Renal pelvis (tissue), 4 donors: ENCODE results near the gene LILRB3. TPM values are rescaled to one million over a fixed set of nuclear protein-coding genes. Genes with fewer than 3 reads are reported as not detected.
"Not testable (repeated sequence)": the region's sequence is repeated elsewhere in the genome, so short reads cannot be mapped to it uniquely, and the experiment has no call there.

ENCODE experiments used
- DNase-seq: peaks from one replicate; pipeline ENCODE4 v3.0.0-alpha.2; 2013
- polyA plus RNA-seq, 3 donors: library from polyadenylated mRNA; unstranded; fragments of 120-200 nt; gene quantifications; one replicate each; pipeline ENCODE4 v1.2.1, GENCODE V29; 2013; ENCODE audit not compliant: insufficient read length in 3 of 3

Gene LILRB3
- polyA plus RNA-seq, 3 donors, result 1.6 to 2.4 (median 1.6) TPM

- no peak for DNase-seq
Measured at GRCh38 chr19:54211235-54211634, 11.6 kb downstream of the LILRB3 start.

DNA sequence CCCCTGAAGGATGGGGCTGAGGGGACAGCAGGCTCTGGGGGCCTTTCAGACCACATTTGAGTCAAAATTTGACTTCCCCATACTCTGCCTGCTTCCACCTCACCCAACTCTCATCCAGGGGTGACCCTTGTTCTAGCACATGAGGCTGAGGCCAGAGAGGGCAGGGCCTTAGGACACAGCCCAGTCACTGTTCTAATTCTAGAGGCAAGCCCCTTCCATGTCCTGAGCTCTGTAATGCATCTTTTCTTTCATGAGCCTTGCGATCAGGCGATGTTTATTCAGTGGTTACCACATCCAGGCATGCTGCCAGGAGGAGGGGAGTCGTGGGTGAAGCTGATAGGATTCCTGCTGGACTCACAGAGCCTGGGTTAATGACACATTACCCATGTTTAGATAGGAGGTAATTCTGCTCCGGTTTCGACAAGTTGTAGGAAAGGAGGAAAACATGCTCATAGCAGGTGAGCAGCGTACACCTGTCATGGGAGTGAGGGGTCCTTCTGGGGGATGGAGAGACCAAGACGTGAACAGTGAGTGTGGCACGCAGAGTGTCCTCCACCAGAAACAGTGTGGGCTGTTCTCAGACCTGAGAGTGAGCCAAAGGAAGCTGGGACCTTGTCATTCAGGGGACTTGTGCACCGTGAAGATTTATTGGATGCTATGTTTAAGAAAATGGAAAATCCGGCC lies 12.9 kb downstream of the LILRB3 start:
- DNase-seq, result peak; percentile 91

DNA sequence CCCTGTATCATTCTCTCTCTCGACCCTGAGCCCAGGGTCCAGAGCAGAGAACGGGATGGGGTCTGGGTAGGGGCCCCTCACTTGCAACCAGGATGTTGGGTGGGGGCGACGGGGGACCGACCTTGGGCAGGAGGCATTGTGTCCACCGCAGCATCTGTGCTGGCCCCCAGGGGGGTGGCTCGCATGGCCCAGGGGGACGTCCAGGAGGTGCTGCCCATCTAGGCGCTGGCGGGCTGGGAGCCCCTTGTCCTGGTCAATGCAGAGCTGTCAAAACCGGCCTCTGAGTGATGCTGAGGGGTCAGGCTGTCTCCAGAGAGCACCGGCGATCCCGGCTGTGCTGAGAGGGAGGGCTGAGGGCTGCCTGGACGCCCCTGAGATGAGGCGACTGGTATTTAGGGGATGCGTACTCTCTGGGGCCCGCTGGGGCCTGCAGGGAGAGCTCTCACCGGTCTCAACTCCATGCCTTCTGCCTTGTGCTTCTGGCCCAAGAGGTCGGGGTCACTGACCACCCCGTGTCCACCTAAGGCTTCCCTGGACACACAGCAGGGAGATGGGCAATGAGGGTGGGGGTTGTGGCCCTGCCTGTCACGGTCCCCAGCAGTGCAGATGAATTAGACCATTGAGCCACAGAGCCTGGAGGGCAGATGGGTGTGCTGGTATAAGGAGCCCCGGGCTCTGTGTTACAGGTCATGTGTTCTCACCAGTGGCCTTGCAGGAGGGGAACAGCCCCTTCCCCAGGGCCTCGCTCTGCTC lies 13.6 kb downstream of the LILRB3 start:
- DNase-seq, result no peak

GRCh38 chr19:54208784-54209057 lies 14.1 kb downstream of the LILRB3 start:
- DNase-seq, result no peak

- DNase-seq, result no peak
Measured at GRCh38 chr19:54207983-54208783, 14.6 kb downstream of the LILRB3 start.

DNA sequence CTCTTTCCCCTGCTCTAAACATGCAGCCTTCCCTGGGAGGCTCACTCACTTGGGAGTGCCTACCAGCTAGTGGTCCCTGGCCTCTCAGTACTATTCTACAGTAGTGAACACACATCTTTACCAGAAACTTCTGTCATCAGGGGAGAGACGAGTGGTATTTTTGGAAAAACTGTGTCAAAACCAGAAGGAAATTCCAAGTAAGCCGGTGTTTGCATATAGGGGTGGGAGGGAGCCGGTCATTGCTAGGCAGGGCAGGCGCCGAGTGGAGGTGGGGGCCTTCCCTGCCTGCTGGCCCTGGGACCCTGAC lies 15.2 kb downstream of the LILRB3 start:
- no peak for DNase-seq

DNA sequence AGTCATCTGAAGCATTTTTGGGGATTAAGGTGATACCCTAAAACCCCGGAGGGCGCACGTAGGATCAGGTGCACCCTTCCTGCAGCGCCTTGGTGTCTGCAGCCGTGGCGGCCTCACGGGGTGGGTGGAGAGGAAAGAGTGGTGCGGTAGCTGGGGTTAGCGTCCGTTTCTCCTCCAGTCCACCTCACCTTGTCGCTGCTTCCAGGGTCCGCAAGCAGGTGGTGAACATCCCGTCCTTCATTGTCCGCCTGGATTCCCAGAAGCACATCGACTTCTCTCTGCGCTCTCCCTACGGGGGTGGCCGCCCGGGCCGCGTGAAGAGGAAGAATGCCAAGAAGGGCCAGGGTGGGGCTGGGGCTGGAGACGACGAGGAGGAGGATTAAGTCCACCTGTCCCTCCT lies 15.6 kb downstream of the LILRB3 start:
- DNase-seq, result not testable (repeated sequence)

DNA sequence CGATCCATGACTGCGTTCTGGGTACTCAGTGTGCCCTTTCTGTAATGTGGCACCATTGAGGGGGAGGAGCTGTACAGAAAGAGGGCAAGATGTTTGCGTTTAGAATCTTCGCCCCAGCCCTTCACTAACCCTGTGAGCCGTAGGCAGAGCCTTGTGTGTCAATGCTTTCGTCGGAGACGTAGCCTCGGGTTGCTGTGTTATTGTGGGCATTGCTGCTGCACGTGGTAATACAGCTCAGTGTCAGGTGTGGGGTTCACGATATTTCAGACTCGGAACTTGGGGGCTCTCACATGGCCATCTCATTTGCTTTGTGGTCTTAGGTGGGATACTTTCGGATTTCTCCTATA lies 16.0 kb downstream of the LILRB3 start:
- DNase-seq, result no peak

- no peak for DNase-seq
Measured at GRCh38 chr19:54206030-54206830, 16.6 kb downstream of the LILRB3 start.

DNA sequence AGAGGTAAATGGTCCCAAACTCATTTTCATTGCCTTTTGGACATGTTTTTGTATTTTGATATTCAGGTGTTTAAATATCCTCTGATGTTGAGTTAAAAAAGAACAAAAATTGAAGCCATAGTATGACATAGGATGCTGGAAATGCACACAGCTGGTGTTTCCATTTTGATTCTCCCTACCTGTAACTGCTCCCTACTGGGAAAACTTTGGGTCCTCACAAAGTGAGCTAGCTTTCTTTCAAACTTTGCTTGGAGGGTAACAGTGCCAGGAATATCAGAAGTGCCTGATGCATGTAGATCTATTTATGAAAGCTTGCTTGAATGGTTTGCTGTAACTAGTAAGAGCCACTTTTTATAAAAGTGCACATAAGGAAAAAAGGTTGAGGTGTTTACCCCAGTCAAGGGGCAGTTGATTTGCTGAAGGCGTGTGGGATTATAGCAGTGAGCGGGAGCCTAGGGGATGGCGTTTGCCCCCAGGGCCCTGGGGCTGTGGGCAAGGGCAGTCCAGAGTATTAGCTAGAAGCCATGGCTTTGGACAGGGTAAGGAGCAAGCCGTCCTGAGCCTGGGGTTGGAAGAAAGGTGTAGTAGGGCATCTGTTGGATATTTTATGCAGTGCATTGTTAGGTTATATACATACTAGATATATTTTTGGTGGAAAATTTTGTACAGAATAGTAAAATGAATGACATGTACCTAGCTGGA lies 17.9 kb downstream of the LILRB3 start:
- DNase-seq, result no peak

DNA sequence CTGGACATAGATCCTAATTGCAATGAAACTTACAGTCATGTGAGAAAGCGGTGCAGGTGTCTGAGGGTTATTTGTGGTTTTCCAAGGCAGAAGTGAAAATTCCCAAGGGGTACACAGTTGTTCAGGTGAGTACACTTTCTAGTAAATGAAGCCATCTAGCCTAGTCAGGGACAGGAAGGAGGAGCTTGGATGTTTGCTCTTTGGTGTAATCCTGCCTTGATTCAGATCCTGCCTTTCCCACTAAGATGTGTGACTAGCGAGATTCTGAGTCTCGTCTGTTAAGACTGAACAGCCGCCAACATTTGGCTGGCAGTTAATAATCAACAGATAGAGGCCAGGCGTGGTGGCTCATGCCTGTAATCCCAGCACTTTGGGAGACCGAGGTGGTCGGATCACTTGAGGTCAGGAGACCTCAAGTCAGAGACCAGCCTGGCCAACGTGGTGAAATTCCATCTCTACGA lies 19.6 kb downstream of the LILRB3 start:
- DNase-seq, result no peak

GRCh38 chr19:54201980-54202379 lies 20.8 kb downstream of the LILRB3 start:
- no peak for DNase-seq

DNA sequence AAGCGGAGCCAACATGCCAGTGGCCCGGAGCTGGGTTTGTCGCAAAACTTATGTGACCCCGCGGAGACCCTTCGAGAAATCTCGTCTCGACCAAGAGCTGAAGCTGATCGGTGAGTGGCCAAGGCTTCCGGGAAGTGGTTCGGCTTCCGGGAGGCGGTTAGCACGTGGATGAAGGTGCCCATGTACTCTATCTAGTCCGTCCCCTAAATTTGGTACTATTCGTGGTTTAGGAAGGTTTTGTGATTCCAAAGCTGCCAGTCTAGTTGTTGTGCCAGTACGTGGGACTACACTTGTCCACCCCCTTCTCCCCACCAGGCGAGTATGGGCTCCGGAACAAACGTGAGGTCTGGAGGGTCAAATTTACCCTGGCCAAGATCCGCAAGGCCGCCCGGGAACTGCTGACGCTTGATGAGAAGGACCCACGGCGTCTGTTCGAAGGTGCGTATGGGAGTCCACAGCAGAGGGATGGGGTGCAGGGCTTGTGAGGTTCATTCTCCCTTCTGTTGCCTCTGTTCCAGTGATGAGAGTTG lies 21.6 kb downstream of the LILRB3 start:
- DNase-seq, result no peak

DNA sequence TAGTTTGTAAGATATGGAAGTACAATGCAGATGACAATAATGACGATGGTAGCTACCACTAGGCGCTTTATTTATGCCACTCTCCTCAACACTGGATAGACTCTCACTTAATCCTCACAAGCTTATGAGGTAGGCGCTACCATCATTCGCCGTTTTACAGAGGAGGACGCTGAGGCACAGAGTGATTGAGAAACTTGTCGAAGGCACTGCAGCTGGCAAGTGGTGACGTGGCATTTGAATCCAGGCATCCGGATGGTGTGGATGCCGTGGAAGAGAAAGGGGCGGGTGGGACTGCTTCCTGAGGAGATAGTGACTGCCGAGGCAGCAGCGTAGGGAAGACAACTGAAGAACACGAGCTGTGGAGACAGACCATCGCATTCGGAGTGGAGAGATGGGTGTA lies 23.4 kb downstream of the LILRB3 start:
- DNase-seq, result no peak

DNA sequence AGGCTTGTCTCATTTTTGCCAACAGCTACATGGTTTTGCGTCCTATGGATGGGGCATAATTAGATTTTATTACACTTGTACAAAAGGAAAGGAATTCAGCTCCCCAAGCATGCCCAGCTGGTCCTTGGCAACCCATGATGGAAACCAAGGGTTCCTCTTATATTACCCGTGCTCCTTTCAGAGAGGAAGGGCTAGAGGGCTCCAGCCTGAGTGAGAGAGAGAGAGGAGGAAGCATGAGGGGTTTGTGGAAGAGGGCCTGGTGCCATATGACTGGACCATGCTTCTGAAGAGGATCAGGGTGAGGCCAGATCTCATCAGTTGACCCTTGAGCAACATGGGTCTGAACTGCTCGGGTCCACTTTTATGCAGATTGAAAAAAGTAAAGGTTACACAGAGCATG lies 25.7 kb downstream of the LILRB3 start:
- no peak for DNase-seq

GRCh38 chr19:54196536-54196935 lies 26.3 kb downstream of the LILRB3 start:
- DNase-seq, result no peak

DNA sequence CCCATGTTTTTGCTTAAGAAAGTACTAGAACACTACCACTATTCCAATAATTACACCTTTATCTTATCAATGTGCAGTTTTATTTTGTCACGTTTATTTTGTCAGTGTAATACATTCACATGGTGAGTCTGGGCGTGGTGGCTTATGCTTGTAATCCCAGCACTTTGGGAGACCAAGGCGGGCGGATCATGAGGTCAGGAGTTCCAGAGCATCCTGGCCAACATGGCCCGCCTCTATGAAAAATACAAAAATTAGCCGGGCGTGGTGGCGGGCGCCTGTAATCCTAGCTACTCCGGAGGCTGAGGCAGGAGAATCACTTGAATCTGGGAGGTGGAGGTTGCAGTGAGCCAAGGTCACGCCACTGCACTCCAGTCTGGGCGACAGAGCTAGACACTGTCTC lies 28.3 kb downstream of the LILRB3 start:
- DNase-seq, result not testable (repeated sequence)

GRCh38 chr19:54193011-54193410 lies 29.8 kb downstream of the LILRB3 start:
- no peak for DNase-seq

- no peak for DNase-seq
Measured at GRCh38 chr19:54191811-54192453, 30.9 kb downstream of the LILRB3 start.

GRCh38 chr19:54191011-54191810 lies 31.6 kb downstream of the LILRB3 start, which contains the start of gene TSEN34:
Gene TSEN34 (plus strand): TSS chr19:54191308. CDS start chr19:54191365, 57 bp downstream.
- DNase-seq, result peak; percentile 90
